ENCODE results near the gene MED26. TPM values are rescaled to one million over a fixed set of nuclear protein-coding genes. Genes with fewer than 3 reads are reported as not detected.

Gene MED26
- total RNA-seq, 2 donors from 2014 or later, result 36.4 to 41.8 TPM

GRCh38 chr19:16620018-16620417, 8.0 kb downstream of the MED26 start:
- Mint-ChIP-seq H3K36me3 (ENCODE audit: low read depth) (no peaks in the 10 kb centered on the region), H3K4me1 (peaks cover 56% of the 10 kb centered on the region), H3K27ac (no peak overlapping the region), H3K27me3 (no peaks in the 10 kb centered on the region), H3K4me3 (no peak overlapping the region)
- no peaks in the 10 kb centered on the region for H3K9me3 ChIP-seq (ENCODE audit: control insufficient read depth, low read length, poor library complexity, severe bottlenecking)
- DNase-seq, result no peak
- no peak for ATAC-seq

- DNase-seq (no peak), ATAC-seq (no peak)
- H3K4me1 Mint-ChIP-seq, result peaks cover 57% of the 10 kb centered on the region
- no peaks in the 10 kb centered on the region for H3K27me3 Mint-ChIP-seq
- H3K4me3 Mint-ChIP-seq, result no peak overlapping the region
- no peaks in the 10 kb centered on the region for H3K36me3 Mint-ChIP-seq (ENCODE audit: low read depth)
- H3K27ac Mint-ChIP-seq, result no peak overlapping the region
- no peaks in the 10 kb centered on the region for H3K9me3 ChIP-seq (ENCODE audit: control insufficient read depth, low read length, poor library complexity, severe bottlenecking)
These were observed 8.5 kb downstream of the MED26 start for GRCh38 chr19:16619457-16619856.

GRCh38 chr19:16618248-16618647, 9.8 kb downstream of the MED26 start:
- Mint-ChIP-seq H3K27ac (peak overlapping the region; percentile 4), H3K4me3 (no peak overlapping the region), H3K27me3 (no peaks in the 10 kb centered on the region), H3K36me3 (ENCODE audit: low read depth) (no peaks in the 10 kb centered on the region), H3K4me1 (peaks cover 56% of the 10 kb centered on the region)
- ATAC-seq (no peak), DNase-seq (no peak)
- H3K9me3 ChIP-seq (ENCODE audit: control insufficient read depth, low read length, poor library complexity, severe bottlenecking), result no peaks in the 10 kb centered on the region

- Mint-ChIP-seq H3K36me3 (ENCODE audit: low read depth) (no peaks in the 10 kb centered on the region), H3K4me3 (no peak overlapping the region), H3K27ac (no peak overlapping the region), H3K4me1 (peaks cover 52% of the 10 kb centered on the region), H3K27me3 (no peaks in the 10 kb centered on the region)
- H3K9me3 ChIP-seq (ENCODE audit: control insufficient read depth, low read length, poor library complexity, severe bottlenecking), result no peaks in the 10 kb centered on the region
- DNase-seq (no peak), ATAC-seq (peak; percentile 33)
These were observed 12.2 kb downstream of the MED26 start for GRCh38 chr19:16615808-16616207.

GRCh38 chr19:16614941-16615340, 13.1 kb downstream of the MED26 start:
- H3K4me1 Mint-ChIP-seq, result peaks cover 49% of the 10 kb centered on the region
- peak overlapping the region; percentile 21 for H3K27ac Mint-ChIP-seq
- peak overlapping the region; percentile 72 for H3K4me3 Mint-ChIP-seq
- no peaks in the 10 kb centered on the region for H3K36me3 Mint-ChIP-seq (ENCODE audit: low read depth)
- ATAC-seq (peak; percentile 19), DNase-seq (no peak)
- H3K9me3 ChIP-seq (ENCODE audit: control insufficient read depth, low read length, poor library complexity, severe bottlenecking), result no peaks in the 10 kb centered on the region
- no peaks in the 10 kb centered on the region for H3K27me3 Mint-ChIP-seq

GRCh38 chr19:16613841-16614240, 14.2 kb downstream of the MED26 start:
- ATAC-seq, result no peak
- Mint-ChIP-seq H3K27me3 (no peaks in the 10 kb centered on the region), H3K4me3 (peak overlapping the region; percentile 3), H3K4me1 (peaks cover 47% of the 10 kb centered on the region), H3K36me3 (ENCODE audit: low read depth) (no peaks in the 10 kb centered on the region), H3K27ac (no peak overlapping the region)
- DNase-seq, result no peak
- H3K9me3 ChIP-seq (ENCODE audit: control insufficient read depth, low read length, poor library complexity, severe bottlenecking), result no peaks in the 10 kb centered on the region

GRCh38 chr19:16612636-16613035, 15.4 kb downstream of the MED26 start:
- Mint-ChIP-seq H3K27me3 (no peaks in the 10 kb centered on the region), H3K27ac (peak overlapping the region; percentile 51), H3K4me1 (peaks cover 46% of the 10 kb centered on the region)

GRCh38 chr19:16611121-16611520, 16.9 kb downstream of the MED26 start:
- H3K9me3 ChIP-seq (ENCODE audit: control insufficient read depth, low read length, poor library complexity, severe bottlenecking), result no peaks in the 10 kb centered on the region
- H3K4me3 Mint-ChIP-seq, result no peak overlapping the region
- DNase-seq (no peak), ATAC-seq (no peak)
- H3K4me1 Mint-ChIP-seq, result peaks cover 32% of the 10 kb centered on the region
- peak overlapping the region; percentile 24 for H3K27ac Mint-ChIP-seq
- no peaks in the 10 kb centered on the region for H3K36me3 Mint-ChIP-seq (ENCODE audit: low read depth)
- no peaks in the 10 kb centered on the region for H3K27me3 Mint-ChIP-seq

More at GRCh38 chr19:16612636-16613035, 15.4 kb downstream of the MED26 start:
- H3K9me3 ChIP-seq (ENCODE audit: control insufficient read depth, low read length, poor library complexity, severe bottlenecking), result no peaks in the 10 kb centered on the region
- H3K4me3 Mint-ChIP-seq, result no peak overlapping the region
- DNase-seq (no peak), ATAC-seq (no peak)
- H3K36me3 Mint-ChIP-seq (ENCODE audit: low read depth), result no peaks in the 10 kb centered on the region

GRCh38 chr19:16609511-16610200, 18.3 kb downstream of the MED26 start:
- Mint-ChIP-seq H3K36me3 (ENCODE audit: low read depth) (no peaks in the 10 kb centered on the region), H3K27ac (no peak overlapping the region), H3K4me1 (peaks cover 30% of the 10 kb centered on the region), H3K27me3 (no peaks in the 10 kb centered on the region), H3K4me3 (no peak overlapping the region)
- no peak for ATAC-seq
- H3K9me3 ChIP-seq (ENCODE audit: control insufficient read depth, low read length, poor library complexity, severe bottlenecking), result no peaks in the 10 kb centered on the region
- no peak for DNase-seq

- Mint-ChIP-seq H3K4me3 (no peak overlapping the region), H3K27ac (no peak overlapping the region), H3K4me1 (peaks cover 31% of the 10 kb centered on the region), H3K27me3 (no peaks in the 10 kb centered on the region), H3K36me3 (ENCODE audit: low read depth) (no peaks in the 10 kb centered on the region)
- no peak for DNase-seq
- ATAC-seq, result peak; percentile 30
- H3K9me3 ChIP-seq (ENCODE audit: control insufficient read depth, low read length, poor library complexity, severe bottlenecking), result no peaks in the 10 kb centered on the region
These were observed 19.7 kb downstream of the MED26 start for GRCh38 chr19:16608290-16608739.

- H3K9me3 ChIP-seq (ENCODE audit: control insufficient read depth, low read length, poor library complexity, severe bottlenecking), result no peaks in the 10 kb centered on the region
- no peak for DNase-seq
- peaks cover 31% of the 10 kb centered on the region for H3K4me1 Mint-ChIP-seq
- no peaks in the 10 kb centered on the region for H3K27me3 Mint-ChIP-seq
- H3K27ac Mint-ChIP-seq, result no peak overlapping the region
- H3K36me3 Mint-ChIP-seq (ENCODE audit: low read depth), result no peaks in the 10 kb centered on the region
- ATAC-seq, result peak; percentile 20
- H3K4me3 Mint-ChIP-seq, result no peak overlapping the region
These were observed 20.2 kb downstream of the MED26 start for GRCh38 chr19:16607819-16608218.

GRCh38 chr19:16605553-16605994, 22.4 kb downstream of the MED26 start:
- no peaks in the 10 kb centered on the region for H3K9me3 ChIP-seq (ENCODE audit: control insufficient read depth, low read length, poor library complexity, severe bottlenecking)
- Mint-ChIP-seq H3K4me3 (no peak overlapping the region), H3K4me1 (peaks cover 30% of the 10 kb centered on the region), H3K27ac (peak overlapping the region; percentile 6), H3K27me3 (no peaks in the 10 kb centered on the region), H3K36me3 (ENCODE audit: low read depth) (no peaks in the 10 kb centered on the region)
- ATAC-seq, result no peak
- no peak for DNase-seq

GRCh38 chr19:16605115-16605514, 22.9 kb downstream of the MED26 start:
- H3K4me3 Mint-ChIP-seq, result no peak overlapping the region
- H3K36me3 Mint-ChIP-seq (ENCODE audit: low read depth), result no peaks in the 10 kb centered on the region
- peak overlapping the region; percentile 6 for H3K27ac Mint-ChIP-seq
- H3K27me3 Mint-ChIP-seq, result no peaks in the 10 kb centered on the region
- DNase-seq (no peak), ATAC-seq (no peak)
- no peaks in the 10 kb centered on the region for H3K9me3 ChIP-seq (ENCODE audit: control insufficient read depth, low read length, poor library complexity, severe bottlenecking)
- H3K4me1 Mint-ChIP-seq, result peaks cover 29% of the 10 kb centered on the region

GRCh38 chr19:16604615-16605014, 23.4 kb downstream of the MED26 start:
- Mint-ChIP-seq H3K36me3 (ENCODE audit: low read depth) (no peaks in the 10 kb centered on the region), H3K27ac (no peak overlapping the region), H3K27me3 (no peaks in the 10 kb centered on the region), H3K4me3 (no peak overlapping the region), H3K4me1 (peaks cover 26% of the 10 kb centered on the region)
- no peaks in the 10 kb centered on the region for H3K9me3 ChIP-seq (ENCODE audit: control insufficient read depth, low read length, poor library complexity, severe bottlenecking)
- ATAC-seq, result no peak
- DNase-seq, result no peak

All from T-helper 17 cell (primary cell).